Middle frontal gyrus (tissue), 1 donor: ENCODE measurements around the gene NUDT22.

Source experiments
- DNase-seq: peaks from one replicate; pipeline ENCODE4 v3.0.0-alpha.2; 2015; ENCODE audit warnings: low spot score; ENCODE audit errors: extremely low spot score

The NUDT22 gene, protein sequence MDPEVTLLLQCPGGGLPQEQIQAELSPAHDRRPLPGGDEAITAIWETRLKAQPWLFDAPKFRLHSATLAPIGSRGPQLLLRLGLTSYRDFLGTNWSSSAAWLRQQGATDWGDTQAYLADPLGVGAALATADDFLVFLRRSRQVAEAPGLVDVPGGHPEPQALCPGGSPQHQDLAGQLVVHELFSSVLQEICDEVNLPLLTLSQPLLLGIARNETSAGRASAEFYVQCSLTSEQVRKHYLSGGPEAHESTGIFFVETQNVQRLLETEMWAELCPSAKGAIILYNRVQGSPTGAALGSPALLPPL

DNA sequence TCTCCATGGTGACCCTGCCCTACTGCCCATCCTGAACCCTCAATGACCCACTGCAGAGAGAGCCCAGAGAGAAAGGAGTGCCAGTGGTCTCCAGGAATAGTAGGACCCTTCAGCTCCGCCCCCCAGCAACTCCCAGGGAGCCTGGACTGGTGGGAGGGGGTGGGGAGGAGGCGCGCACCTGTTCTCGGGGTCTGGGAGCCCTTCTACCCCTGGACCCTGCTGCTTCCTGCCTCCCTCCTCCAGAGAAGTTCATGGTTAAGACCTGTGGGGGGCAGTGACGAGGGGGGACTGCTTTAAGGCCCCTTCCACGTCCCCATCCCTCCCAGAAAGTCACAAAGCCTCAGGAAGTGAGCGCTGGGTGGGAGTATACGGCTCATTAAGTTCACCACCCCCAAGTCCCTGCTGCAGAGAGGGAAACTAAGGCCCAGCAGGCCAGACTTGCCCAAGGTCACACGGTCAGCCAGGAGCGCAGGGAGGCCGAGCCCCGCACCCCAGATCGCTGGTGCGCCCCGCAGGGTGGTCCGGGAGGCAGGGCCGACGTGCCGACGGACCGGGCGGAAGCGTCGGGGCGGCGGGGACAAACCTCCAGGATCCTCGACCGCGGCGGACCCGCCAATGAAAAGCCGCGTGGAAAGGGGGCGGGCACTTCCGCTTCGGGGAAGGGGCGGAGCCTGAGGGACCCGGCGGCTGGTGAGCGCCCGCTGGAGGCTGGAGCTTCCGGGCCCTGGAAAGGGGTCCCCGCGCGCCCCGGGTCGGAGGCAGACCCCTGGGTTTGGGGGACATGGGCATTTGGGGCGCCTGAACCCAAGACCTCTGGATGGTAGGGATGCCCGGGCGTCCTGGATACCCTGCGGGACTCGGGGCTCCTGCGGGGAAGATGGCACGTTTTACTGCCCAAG, at the start of gene NUDT22, which contains the start of gene TRPT1:
NUDT22 (plus strand) TSS at position 667 of the 899 bp plus-strand sequence. CDS start 379 bp downstream, outside the sequence.
TRPT1 (minus strand) TSS at position 579 of the 899 bp plus-strand sequence; CDS start at position 253, 326 bp downstream.
- peak; percentile 85 for DNase-seq

DNA sequence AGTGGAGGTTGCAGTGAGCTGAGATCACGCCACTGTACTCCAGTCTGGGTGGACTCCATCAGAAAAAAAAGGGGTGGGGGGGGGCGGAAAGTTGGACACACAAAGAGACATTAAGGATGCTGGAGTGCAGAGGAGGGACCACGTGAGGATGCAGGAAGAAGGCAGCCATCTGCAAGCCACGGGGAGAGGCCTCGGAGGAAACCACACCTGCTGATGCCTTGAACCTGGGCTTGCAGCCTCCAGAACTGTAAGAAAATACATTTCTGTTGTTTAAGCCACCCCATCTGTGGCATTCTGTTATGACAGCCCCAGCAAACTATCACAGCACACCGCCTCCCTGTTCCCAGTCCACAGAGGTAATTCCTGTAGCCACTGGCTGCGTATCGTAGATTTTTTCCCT, 49.3 kb upstream of the NUDT22 start:
- DNase-seq = no peak

DNA sequence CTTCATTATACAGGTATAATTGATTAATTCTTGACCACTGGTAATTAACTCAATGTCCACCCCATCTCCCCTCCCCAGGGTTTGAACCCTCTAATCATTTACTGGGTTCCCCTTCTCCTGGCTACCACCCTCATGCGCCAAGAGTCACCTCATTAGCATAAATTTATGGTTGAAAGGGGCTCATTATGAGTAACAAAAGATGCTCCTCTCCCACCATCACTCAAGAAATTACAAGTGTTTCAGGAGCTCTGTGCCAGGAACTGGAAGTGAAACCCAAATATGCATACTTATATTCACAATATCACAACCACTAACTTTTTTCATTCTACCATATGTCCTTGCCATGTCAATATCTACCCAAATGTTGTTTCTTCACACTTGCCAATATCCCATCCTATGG, 47.9 kb upstream of the NUDT22 start:
- DNase-seq = no peak

DNA sequence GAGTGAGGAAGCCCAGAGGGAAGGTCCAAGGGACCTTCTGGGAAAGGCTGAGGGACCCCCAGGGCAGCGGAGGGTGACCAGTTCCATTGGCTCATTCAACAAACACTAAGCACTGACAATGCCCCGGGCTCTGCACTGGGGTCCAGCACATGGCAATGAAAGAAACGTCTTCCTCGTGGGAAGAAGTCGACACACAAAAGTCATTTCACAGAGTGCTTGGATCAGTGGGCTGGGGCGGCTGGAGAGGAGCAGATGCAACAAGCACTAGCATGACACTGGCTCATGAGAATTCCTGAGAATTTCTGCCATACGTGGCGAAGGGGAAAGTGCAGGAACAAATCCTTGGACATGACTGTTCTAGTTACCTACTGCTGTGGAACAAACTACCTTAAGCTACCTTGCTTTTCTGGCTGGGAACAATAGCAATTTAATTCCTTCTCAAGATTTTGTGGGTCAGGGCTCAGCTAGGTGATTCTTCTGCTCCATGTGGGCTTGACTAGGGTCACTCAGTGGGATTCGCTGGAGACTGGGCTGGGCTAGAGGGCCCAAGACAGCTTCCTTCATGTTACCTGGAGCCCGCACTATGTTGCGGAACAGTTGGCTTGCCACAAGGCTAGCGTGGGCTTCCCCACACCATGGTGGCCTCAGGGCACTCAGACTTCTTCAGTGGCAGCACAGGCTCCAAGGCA, 47.0 kb upstream of the NUDT22 start:
- no peak for DNase-seq

DNA sequence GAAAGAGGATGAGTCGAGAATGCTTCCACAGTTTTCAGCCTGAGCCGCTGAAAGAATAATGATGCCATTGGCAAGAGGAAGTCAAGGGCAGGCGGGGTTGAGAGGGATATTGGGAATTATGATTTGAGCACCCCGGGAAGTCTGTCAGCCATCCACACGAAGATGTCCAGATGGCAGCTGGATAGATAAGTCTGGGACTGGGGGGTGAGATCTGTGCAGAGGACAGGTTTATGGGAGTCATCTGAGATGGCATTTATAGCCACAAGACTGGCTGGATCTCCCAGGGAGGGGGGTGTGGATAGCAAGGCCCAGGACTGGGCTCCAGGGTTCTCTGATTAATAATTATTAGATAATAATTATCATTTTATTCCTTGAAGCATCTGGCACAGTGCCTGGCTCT, 45.2 kb upstream of the NUDT22 start:
- no peak for DNase-seq

DNA sequence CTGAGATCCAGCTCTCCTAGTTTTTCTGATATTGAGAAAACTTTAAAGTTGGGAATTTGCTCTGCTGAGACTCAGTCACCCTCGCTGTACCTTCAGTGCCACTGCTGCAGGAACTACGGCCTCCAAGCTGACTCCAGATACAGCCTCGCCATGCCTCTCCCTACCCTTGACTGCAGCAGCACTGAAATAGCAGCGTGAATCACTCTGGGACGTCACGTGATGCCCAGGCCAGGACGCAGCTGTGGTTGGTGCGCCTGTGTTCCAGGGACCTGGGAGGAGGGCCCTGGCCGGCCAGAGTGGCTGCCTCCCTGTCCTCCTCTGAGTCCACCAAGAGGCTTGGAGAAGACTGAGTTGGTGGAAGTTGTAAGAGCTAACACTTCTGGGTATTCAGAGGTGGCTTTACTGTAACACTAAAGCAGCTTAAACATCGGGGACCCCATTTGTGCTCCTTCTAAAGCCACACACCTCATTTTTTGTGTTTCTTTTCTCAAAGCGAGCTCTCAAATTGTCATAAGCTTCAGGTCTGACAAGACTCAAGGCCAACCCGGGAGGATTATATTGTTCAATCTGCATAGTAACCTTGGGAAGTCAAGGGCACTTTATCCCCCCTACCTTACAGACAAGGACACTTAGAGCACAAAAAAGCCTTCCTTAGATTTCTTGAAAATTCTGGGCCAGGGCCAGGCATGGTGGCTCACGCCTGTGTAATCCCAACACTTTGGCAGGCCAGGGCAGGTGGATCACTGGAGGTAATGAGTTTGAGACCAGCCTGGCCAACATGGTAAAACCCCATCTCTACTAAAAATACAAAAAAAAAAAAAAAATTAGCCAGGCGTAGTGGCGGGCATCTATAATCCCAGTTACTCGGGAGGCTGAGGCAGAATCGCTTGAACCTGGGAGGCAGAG, 44.3 kb upstream of the NUDT22 start:
- DNase-seq = peak; percentile 82

DNA sequence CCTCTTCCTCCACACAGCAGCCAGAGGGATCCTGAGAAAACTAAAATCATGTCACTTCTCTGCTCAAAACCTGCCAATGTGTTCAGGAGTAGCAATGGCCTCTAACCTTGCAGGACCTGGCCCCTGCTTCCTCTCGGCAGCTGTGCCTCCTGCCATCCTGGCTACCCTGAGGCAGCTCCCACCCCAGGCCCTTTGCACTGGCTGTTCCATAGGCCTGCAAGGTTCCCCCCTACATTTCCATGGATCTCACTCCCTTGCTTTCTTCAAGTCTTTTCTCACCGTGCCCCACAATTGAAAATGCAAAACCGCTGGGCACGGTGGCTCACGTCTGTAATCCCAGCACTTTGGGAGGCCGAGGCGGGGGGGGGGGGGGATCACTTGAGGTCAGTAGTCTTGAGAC, 42.2 kb upstream of the NUDT22 start:
- no peak for DNase-seq

DNA sequence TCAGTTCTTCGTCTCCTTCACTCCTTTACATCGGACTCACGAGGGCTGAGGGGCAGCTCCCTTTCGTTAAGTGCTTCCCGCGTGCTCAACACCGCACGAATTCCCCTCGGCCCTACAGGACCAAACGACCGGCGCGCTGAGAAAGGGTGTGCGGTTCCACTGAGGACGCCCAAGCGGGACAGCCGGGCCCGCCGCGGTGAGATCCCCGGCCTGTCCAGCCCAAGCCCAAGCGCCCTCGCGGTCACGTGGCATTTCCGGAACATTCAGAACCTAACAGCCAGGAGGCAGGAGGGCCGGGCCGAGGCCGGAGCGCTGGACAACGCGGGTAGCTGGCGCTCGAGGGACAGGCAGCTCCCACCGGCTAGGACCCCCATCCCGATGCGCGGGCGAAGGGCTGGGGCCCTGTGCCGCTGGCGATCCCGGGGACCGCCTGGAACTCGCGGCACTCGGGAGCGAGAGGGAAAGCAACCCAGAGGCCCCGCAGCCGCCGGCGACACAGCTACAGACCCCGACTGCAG, 40.8 kb upstream of the NUDT22 start:
- DNase-seq = peak; percentile 67

DNA sequence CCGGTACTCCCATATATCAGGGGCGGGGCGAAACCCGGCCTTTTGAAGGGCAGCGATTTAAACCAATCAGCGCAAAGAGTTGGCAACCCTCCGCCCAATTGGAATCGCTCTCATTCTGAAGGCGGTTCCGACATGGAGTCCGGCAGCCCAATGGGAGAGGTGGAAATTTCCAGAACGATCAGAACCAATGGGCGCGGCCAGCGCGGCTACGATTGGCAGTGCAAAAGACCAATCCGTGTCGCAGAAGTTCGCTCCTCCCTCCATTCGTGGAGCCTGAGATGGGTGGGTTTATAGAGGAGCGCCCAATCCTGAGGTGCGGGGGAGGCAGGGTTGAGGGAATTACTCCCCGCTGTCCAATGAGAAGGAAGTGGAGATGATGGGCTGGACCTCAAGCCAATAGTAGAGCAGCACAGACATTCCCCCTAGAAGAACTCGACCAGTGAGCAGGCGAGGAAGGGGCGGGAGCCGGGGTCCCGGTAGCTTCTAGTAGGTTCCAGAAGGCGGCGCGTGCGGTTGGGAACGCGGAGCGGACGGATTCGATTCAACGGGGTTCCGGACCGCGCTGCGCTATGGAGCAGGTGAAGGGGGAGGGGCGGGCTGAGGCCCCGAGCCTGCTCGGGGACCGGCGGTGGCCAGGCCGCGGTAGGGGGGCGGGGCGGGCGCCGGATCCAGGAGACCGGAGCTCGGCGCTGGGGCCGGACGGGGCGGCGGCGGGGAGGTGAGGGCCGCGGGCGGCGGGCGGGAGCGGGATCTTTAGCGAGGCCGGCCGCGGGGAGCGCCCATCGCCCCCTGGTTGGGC, 40.2 kb upstream of the NUDT22 start, which contains the start of gene STIP1:
STIP1 (plus strand) TSS at position 479 of the 799 bp plus-strand sequence; CDS start at position 570, 91 bp downstream.
- DNase-seq = peak; percentile 100

DNA sequence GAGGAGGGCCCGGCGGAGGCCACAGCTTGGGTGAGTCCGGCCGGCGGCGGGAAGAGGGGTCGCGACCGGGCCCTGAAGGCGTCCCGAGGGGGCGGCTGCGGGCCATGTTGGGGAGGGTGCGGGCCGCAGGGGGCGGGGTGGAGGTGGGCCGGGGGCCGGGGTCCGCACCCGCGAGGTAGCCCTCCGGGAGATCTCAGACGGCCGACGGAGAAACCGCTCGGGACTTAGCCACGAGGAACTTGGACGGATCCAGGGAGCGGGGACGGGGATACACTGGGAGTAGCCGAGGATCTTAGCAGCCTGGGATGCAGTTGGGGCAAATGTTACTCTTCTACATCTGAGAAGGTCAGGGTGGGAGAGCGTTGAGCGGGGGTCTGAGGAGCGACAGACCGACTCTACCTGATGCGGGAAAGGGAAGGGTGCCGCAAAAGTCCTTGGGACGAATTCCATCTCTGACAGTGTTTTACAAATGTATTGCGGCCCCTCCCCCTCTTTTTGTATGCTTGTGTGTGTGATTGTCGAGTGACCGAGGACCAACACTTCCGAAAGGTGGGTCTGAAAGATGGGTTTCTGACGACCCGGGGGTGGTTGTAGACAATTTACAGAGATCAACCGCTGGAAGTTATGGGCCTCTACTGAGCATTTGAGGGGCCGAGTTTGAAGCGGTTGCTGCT, 39.4 kb upstream of the NUDT22 start:
- DNase-seq = no peak

DNA sequence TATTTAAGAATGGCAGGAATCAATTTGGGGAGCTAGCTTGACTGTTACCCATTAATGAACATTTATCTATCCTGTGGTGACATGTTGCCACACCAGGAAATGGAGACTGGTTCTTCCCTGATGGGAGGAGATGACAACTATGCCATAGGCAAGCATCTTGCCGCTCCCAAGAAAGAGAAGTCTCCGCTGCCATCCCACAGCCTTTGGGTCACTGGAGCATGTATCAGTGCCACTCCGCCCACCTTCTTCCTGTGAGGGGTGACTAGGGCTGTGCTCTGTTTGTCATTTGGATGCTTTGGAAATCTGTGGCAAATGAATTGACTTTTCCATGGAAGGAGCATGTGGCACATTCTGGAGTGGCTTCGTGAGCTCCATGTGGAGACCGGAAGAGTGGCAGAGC, 33.6 kb upstream of the NUDT22 start:
- DNase-seq = no peak

DNA sequence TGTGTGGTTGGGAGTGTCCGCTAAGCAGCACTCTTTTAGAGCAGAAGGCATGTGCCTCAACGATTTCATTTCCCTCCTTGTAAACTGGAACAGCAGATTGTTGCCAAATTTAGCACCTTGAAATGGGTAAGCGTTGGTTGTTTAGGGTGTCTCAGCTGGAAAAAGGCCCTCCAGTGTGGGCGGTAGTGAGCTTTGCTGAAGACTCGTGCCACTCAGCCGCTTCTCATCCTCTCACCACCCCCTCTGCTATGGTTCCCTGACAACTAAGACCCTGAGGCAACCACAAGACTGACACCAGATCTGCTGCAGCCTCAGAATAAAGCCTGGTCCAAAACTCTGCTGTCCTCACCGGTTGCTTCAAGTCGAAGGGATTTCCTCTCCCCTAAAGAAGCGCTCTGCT, 29.4 kb upstream of the NUDT22 start:
- DNase-seq = no peak

DNA sequence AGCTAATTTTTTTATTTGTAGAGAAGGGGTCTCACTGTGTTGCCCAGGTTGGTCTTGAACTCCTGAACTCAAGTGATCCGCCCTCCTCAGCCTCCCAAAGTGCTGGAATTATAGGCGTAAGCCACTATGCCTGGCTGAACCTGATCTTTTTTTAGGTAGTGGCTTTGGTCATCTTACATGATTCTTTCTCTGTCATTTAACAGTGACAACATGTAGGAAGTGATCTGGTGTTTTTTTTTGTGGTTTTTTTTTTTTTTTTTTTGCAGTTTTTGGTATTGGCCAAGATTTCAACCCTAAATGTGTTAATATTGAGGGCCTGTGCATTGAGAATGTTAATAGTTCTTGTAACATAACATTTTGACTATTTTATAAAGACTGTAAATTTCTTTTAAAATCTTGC, 27.6 kb upstream of the NUDT22 start:
- DNase-seq = no peak

DNA sequence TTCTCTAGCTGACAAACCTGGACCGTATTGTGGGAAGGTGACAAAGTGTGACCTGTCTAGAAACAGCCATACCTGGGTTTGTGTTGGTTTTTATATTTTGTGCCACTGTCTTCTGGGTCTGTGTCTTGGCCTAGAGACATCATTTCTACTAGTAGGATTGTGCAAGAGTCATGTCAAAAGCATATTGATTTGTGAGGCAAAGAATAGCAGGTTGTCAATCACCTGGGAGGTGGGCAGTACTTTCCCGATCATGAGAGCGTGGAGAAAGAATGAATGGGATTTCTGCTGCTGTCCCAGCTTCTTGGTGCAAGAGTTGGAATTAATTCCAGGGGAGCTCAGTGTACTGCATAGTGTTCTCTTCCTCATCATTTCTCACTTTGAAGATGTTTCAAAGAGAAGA, 24.5 kb upstream of the NUDT22 start:
- DNase-seq = no peak

DNA sequence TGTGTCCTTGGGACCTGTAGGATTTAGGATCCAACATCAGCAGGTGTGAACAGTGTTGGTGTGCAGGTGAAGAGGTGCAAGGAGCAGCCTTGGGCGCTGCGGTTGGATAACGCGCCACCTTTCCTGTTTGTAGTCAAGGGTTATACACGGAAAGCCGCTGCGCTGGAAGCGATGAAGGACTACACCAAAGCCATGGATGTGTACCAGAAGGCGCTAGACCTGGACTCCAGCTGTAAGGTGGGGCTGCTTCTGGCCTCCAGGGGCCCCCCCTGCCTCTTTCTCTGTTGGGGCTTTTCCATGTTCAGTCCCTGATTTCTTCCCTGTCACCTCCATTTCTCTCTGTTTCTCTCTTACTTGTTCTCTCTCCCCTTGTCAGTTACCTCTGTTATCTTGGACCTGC, 23.1 kb upstream of the NUDT22 start:
- no peak for DNase-seq

DNA sequence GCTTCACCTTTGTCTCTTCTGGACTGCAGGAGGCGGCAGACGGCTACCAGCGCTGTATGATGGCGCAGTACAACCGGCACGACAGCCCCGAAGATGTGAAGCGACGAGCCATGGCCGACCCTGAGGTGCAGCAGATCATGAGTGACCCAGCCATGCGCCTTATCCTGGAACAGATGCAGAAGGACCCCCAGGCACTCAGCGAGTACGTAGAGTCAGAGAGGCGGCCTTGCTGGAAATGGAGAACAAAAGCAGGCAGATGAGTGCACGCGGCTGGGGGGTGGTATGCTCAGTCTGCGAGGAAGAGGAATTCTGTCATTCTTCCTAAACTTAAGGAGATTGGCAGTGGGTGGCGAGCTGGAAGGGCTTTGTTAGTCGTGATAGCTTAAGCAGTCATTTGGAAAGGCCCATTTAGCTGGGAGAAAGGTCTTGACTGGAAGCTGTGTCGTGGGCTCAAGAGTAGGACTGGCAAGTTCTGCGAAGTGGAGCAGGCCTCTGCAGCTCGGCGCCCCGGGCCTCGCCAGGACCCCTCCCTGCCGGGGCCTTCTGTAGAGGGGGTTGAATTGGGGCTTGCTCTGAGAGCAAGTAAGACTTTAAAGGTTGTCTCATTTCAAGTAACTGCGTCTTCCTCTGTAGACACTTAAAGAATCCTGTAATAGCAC, 22.5 kb upstream of the NUDT22 start:
- DNase-seq = no peak

DNA sequence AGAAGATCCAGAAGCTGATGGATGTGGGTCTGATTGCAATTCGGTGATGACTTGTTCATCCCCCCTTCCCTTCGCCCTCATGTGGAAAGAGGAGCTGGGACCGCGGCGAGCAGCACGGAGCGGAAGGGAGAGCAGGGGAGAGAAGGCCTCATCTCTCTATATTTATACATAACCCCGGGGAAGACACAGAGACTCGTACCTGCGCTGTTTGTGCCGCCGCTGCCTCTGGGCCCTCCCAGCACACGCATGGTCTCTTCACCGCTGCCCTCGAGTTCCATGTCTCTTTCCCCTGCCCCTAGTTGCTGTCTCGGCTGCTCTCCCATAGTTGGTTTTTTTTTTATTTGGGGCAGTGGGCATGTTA, 22.0 kb upstream of the NUDT22 start:
- no peak for DNase-seq

DNA sequence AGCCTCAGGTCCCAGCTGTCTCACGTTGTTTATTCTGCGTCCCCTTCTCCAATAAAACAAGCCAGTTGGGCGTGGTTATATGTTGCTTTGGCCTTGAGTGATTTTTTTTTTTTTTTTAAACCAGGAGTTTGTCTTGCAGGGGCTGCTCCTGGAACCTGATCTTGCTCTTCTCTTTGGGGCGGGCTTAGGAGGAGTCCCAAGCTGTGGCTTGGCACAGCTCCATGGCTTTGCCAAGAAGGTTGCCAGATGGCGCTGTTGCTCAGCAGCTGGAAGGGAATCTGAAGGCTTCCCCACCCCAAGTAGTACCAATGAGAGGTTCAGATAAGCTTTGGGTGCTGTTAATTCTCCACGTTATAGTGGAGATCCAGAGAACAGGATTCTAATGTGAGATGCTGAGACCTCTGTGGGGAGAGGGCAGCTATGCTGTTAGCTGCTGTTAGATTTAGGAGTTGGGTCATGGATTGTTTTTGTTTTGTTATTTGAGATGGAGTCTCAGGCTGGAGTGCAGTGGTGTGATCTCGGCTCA, 21.5 kb upstream of the NUDT22 start:
- peak; percentile 85 for DNase-seq
